ENCODE results near the gene CCL4L2.
"Not testable (repeated sequence)": the region's sequence is repeated elsewhere in the genome, so short reads cannot be mapped to it uniquely, and the experiment has no call there.

CCL4L2 gene

GRCh38 chr17:36184023-36184765 is 26.7 kb upstream of the CCL4L2 start:
- Histone ChIP-seq H3K4me2 (ENCODE audit: low read length) (peak overlapping the region; percentile 94), H3K79me2 (no peaks in the 10 kb centered on the region), H3K27me3 (ENCODE audit: control insufficient read depth, insufficient read depth, low read length) (no peaks in the 10 kb centered on the region), H3K36me3 (ENCODE audit: control insufficient read depth, insufficient read depth, low read length) (no peaks in the 10 kb centered on the region), H3K27ac (no peak overlapping the region), H2AFZ (peak overlapping the region; percentile 79), H3K9me3 (ENCODE audit: control insufficient read depth, low read length) (no peaks in the 10 kb centered on the region), H3K9ac (no peak overlapping the region), H3K4me3 (ENCODE audit: low read depth, low read length) (peak overlapping the region; percentile 71), H3K4me1 (no peaks in the 10 kb centered on the region)
- TF ChIP-seq, protein P1, sequence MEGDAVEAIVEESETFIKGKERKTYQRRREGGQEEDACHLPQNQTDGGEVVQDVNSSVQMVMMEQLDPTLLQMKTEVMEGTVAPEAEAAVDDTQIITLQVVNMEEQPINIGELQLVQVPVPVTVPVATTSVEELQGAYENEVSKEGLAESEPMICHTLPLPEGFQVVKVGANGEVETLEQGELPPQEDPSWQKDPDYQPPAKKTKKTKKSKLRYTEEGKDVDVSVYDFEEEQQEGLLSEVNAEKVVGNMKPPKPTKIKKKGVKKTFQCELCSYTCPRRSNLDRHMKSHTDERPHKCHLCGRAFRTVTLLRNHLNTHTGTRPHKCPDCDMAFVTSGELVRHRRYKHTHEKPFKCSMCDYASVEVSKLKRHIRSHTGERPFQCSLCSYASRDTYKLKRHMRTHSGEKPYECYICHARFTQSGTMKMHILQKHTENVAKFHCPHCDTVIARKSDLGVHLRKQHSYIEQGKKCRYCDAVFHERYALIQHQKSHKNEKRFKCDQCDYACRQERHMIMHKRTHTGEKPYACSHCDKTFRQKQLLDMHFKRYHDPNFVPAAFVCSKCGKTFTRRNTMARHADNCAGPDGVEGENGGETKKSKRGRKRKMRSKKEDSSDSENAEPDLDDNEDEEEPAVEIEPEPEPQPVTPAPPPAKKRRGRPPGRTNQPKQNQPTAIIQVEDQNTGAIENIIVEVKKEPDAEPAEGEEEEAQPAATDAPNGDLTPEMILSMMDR (IDR thresholded peaks at IDR 0.05): no peak

- H3K9me3 ChIP-seq (ENCODE audit: control insufficient read depth, low read length): no peaks in the 10 kb centered on the region
- H3K4me3 ChIP-seq (ENCODE audit: low read depth, low read length): no peak overlapping the region
- no peaks in the 10 kb centered on the region for H3K4me1 ChIP-seq
- H3K36me3 ChIP-seq (ENCODE audit: control insufficient read depth, insufficient read depth, low read length): no peaks in the 10 kb centered on the region
- TF ChIP-seq, protein P1 (IDR thresholded peaks at IDR 0.05): no peak
- no peak overlapping the region for H2AFZ ChIP-seq
- H3K27ac ChIP-seq: no peak overlapping the region
- H3K79me2 ChIP-seq: no peaks in the 10 kb centered on the region
- no peak overlapping the region for H3K4me2 ChIP-seq (ENCODE audit: low read length)
- H3K27me3 ChIP-seq (ENCODE audit: control insufficient read depth, insufficient read depth, low read length): no peaks in the 10 kb centered on the region
- H3K9ac ChIP-seq: no peak overlapping the region
Observed at GRCh38 chr17:36185416-36185815, 25.4 kb upstream of the CCL4L2 start.

- not testable (repeated sequence) for H3K4me2 ChIP-seq (ENCODE audit: low read length); H3K4me1 ChIP-seq; H2AFZ ChIP-seq; H3K27ac ChIP-seq; H3K27me3 ChIP-seq (ENCODE audit: control insufficient read depth, insufficient read depth, low read length); H3K4me3 ChIP-seq (ENCODE audit: low read depth, low read length); H3K36me3 ChIP-seq (ENCODE audit: control insufficient read depth, insufficient read depth, low read length); H3K9ac ChIP-seq; H3K9me3 ChIP-seq (ENCODE audit: control insufficient read depth, low read length); H3K79me2 ChIP-seq
Observed at GRCh38 chr17:36186810-36187763, 23.8 kb upstream of the CCL4L2 start.

GRCh38 chr17:36187943-36188665 is 22.8 kb upstream of the CCL4L2 start:
- H3K4me2 ChIP-seq (ENCODE audit: low read length); H3K27me3 ChIP-seq (ENCODE audit: control insufficient read depth, insufficient read depth, low read length); H2AFZ ChIP-seq; H3K4me3 ChIP-seq (ENCODE audit: low read depth, low read length); H3K27ac ChIP-seq; H3K9ac ChIP-seq; H3K36me3 ChIP-seq (ENCODE audit: control insufficient read depth, insufficient read depth, low read length); H3K4me1 ChIP-seq; H3K9me3 ChIP-seq (ENCODE audit: control insufficient read depth, low read length); H3K79me2 ChIP-seq: not testable (repeated sequence)

GRCh38 chr17:36188891-36189306 is 22.0 kb upstream of the CCL4L2 start:
- H3K4me1 ChIP-seq: no peaks in the 10 kb centered on the region
- no peak overlapping the region for H3K27ac ChIP-seq
- no peaks in the 10 kb centered on the region for H3K9me3 ChIP-seq (ENCODE audit: control insufficient read depth, low read length)
- H2AFZ ChIP-seq: no peak overlapping the region
- no peak overlapping the region for H3K9ac ChIP-seq
- no peaks in the 10 kb centered on the region for H3K27me3 ChIP-seq (ENCODE audit: control insufficient read depth, insufficient read depth, low read length)
- H3K4me2 ChIP-seq (ENCODE audit: low read length): no peak overlapping the region
- H3K36me3 ChIP-seq (ENCODE audit: control insufficient read depth, insufficient read depth, low read length): no peaks in the 10 kb centered on the region
- TF ChIP-seq, protein P1 (IDR thresholded peaks at IDR 0.05): no peak
- H3K4me3 ChIP-seq (ENCODE audit: low read depth, low read length): no peak overlapping the region
- no peaks in the 10 kb centered on the region for H3K79me2 ChIP-seq

- not testable (repeated sequence) for H3K36me3 ChIP-seq (ENCODE audit: control insufficient read depth, insufficient read depth, low read length); H3K4me3 ChIP-seq (ENCODE audit: low read depth, low read length); H3K9ac ChIP-seq; H3K4me1 ChIP-seq; H3K27me3 ChIP-seq (ENCODE audit: control insufficient read depth, insufficient read depth, low read length); H3K79me2 ChIP-seq; H2AFZ ChIP-seq; H3K27ac ChIP-seq; H3K4me2 ChIP-seq (ENCODE audit: low read length); H3K9me3 ChIP-seq (ENCODE audit: control insufficient read depth, low read length)
Observed at GRCh38 chr17:36189993-36190392, 20.9 kb upstream of the CCL4L2 start.

GRCh38 chr17:36190549-36191330 is 20.1 kb upstream of the CCL4L2 start:
- H3K4me2 ChIP-seq (ENCODE audit: low read length); H3K27ac ChIP-seq; H3K36me3 ChIP-seq (ENCODE audit: control insufficient read depth, insufficient read depth, low read length); H3K27me3 ChIP-seq (ENCODE audit: control insufficient read depth, insufficient read depth, low read length); H3K9me3 ChIP-seq (ENCODE audit: control insufficient read depth, low read length); H3K9ac ChIP-seq; H3K4me3 ChIP-seq (ENCODE audit: low read depth, low read length); H2AFZ ChIP-seq; H3K79me2 ChIP-seq; H3K4me1 ChIP-seq: not testable (repeated sequence)
